GM06990 (cell line): ENCODE results near the gene LRCH3.

ENCODE experiments used
- DNase-seq: peaks from one replicate; pipeline ENCODE4 v3.0.0-alpha.2; 2011; ENCODE audit not compliant: insufficient read length; ENCODE audit errors: extremely low read depth
- H3K27me3 ChIP-seq: replicated peaks from 2 replicates; pipeline ENCODE4 v1.6.0; 2011; ENCODE audit warnings: low read length; ENCODE audit not compliant: control insufficient read depth, insufficient read depth
- H3K36me3 ChIP-seq: 2 replicates; pipeline ENCODE4 v1.5.1; 2011; ENCODE audit warnings: low read length; ENCODE audit not compliant: control insufficient read depth, insufficient read depth
- H3K4me3 ChIP-seq: replicated peaks from 2 replicates; pipeline ENCODE4 v1.5.1; 2011; ENCODE audit warnings: low read depth, mild to moderate bottlenecking, control low read depth, low read length
- TF ChIP-seq, protein P1 (sequence below): IDR thresholded peaks from 2 replicates; pipeline ENCODE4 v1.5.1; 2011; ENCODE audit warnings: low read length, control low read depth, mild to moderate bottlenecking, inconsistent platforms; ENCODE audit not compliant: insufficient read depth, poor library complexity, severe bottlenecking

Gene LRCH3

DNA sequence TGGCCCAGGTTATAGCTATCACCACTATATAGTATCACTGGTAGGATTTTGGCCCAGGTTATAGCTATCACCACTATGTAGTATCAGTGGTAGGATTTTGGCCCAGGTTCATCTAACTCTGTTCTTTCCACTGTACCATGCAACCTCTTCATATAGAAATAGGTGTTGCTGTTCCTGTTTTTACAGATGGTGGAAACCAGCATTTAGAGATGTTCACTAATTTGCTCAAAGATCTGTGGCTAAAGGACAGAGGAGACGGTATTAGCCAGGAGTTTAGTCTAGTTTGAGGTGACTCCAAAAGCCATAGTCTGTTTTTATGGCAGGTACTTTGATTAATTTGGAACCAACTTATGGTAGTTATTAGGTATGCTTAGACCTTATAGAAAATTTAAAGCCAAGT is 3.1 kb downstream of the LRCH3 start:
- Histone ChIP-seq H3K36me3 (no peaks in the 10 kb centered on the region), H3K27me3 (no peaks in the 10 kb centered on the region), H3K4me3 (no peak overlapping the region; the same call in 1 of the 2 replicates)
- DNase-seq = peak; percentile 33
- TF ChIP-seq, protein P1, sequence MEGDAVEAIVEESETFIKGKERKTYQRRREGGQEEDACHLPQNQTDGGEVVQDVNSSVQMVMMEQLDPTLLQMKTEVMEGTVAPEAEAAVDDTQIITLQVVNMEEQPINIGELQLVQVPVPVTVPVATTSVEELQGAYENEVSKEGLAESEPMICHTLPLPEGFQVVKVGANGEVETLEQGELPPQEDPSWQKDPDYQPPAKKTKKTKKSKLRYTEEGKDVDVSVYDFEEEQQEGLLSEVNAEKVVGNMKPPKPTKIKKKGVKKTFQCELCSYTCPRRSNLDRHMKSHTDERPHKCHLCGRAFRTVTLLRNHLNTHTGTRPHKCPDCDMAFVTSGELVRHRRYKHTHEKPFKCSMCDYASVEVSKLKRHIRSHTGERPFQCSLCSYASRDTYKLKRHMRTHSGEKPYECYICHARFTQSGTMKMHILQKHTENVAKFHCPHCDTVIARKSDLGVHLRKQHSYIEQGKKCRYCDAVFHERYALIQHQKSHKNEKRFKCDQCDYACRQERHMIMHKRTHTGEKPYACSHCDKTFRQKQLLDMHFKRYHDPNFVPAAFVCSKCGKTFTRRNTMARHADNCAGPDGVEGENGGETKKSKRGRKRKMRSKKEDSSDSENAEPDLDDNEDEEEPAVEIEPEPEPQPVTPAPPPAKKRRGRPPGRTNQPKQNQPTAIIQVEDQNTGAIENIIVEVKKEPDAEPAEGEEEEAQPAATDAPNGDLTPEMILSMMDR = no peak

DNA sequence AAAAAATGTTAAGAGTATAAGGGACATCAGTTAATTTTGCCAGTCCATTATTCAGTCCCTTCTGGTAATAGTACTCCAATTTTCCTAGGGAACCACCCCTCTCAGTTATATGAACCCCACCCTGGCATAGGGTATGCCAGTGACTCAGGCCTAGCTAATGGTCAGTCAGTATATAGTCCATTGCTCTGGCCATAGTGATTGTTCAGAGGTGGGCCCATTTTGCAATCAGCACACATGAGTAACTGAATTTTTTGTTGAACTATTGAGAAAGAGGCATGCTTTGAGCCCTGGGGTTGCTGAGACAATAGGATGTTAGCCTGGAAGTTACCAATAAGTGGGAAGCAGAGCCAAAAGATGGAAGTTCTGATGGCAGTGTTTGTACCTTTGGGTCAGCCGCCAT is 4.1 kb downstream of the LRCH3 start:
- Histone ChIP-seq H3K27me3 (no peaks in the 10 kb centered on the region), H3K4me3 (no peak overlapping the region), H3K36me3 (no peaks in the 10 kb centered on the region)
- TF ChIP-seq, protein P1 = no peak
- no peak for DNase-seq

DNA sequence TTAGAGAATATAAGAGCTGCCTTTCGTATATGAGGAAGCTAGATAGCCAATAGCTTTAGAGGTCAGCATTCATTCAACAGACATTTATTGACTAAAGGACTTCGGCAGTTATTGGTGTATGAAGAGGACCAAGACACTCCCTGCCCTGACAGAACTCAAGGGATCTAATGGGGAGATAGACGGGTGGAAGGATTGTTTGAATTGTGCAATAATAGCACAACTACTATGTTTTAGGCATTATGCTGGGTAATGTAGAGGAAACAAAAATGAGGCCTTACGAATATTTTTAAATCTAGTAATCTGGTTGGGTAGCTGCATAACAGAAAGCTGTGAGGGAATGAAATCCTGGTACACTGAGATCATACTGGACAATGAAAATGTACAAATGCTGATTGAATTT is 5.0 kb downstream of the LRCH3 start:
- Histone ChIP-seq H3K27me3 (no peaks in the 10 kb centered on the region), H3K36me3 (no peaks in the 10 kb centered on the region), H3K4me3 (no peak overlapping the region)
- TF ChIP-seq, protein P1 = no peak
- DNase-seq = no peak

DNA sequence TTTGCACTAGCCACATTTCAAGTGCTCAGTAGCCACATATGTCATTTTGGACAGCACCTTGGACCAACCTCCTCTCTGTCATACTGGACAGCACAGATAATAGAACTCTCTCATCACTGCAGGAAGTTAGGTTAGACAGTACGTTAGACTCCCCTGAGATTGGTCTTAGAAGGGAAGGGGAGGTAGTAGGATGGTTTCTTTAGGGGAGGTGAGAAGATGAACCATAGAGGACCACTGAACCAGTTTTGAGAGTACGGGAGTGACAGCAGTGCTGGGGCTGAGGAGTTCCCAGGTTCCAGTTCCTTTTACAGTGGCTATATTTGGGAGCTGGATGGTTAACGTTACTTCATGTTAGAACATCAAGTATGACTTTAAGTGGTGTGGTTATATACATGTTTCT is 7.8 kb downstream of the LRCH3 start:
- peak; percentile 35 for DNase-seq
- TF ChIP-seq, protein P1 = no peak
- H3K36me3 ChIP-seq = no peaks in the 10 kb centered on the region
- H3K4me3 ChIP-seq = no peak overlapping the region; the same call in 1 of the 2 replicates
- H3K27me3 ChIP-seq = no peaks in the 10 kb centered on the region

DNA sequence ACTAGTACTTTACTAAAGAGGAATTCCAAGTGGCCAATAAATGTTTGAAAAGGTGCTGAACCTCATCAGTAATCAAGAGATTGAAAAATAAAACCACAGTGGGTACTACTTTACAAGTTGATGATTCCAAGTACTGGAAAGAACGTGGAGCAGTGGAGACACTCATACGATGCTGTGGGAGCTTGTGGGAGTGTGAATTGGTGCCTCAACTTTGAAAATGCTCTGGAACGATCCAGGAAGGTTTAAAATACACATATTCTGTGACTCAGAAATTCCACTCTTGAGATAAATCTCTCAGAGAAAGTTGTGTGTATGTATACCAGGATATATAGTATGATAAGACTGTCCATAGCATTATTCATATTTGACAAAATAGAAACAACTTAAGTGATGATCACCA is 9.3 kb downstream of the LRCH3 start:
- DNase-seq = no peak
- TF ChIP-seq, protein P1 = no peak
- no peaks in the 10 kb centered on the region; the same call in 1 of the 2 replicates for H3K36me3 ChIP-seq

DNA sequence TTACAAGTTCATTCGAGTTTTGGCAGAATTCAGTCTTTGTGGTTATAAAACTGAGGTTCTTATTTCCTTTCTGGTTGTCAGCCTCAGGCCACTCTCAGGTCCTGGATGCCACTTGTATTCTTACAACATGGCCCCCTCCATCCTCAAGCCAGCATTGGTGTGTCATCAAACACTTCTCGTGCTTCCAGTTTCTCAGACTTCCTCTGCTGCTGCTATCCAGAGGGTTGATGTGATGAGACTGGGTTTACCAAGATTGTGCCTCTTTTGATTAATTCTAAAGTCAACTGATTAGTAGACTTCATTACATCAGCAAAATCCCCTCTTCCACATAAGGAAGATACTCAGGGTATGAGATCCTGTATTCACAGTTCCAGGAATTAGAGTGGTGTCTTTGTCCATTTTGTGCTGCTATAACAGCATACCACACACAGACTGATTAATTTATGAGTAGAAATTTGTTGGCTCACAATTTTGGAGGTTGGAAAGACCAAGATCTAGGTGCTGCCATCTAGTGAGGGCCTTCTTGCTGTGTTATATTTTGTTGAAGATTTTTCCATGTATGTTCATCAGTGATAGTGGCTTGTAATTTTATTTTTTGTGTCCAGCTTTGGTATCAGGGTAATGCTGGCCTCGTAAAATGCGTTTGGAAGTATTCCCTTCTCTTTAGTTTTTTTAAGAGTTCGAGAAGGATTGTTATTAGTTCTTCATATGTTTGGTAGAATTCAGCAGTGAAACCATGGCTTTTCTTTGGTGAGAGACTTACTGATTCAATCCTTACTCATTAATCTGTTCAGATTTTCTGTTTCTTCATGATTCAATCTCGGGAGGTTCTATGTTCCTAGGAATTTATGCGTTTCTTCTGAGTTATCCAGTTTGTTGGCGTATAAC is 11.1 kb downstream of the LRCH3 start:
- no peaks in the 10 kb centered on the region; the same call in 1 of the 2 replicates for H3K36me3 ChIP-seq
- TF ChIP-seq, protein P1 = peak; percentile 63
- no peak for DNase-seq
- no peaks in the 10 kb centered on the region for H3K27me3 ChIP-seq
- H3K4me3 ChIP-seq = peak overlapping the region; percentile 27

More for the DNA sequence above, 9.3 kb downstream of the LRCH3 start:
- no peak overlapping the region for H3K4me3 ChIP-seq
- H3K27me3 ChIP-seq = no peaks in the 10 kb centered on the region
